ENCODE data around the gene PRODH2. TPM values are rescaled to one million over a fixed set of nuclear protein-coding genes. Genes with fewer than 3 reads are reported as not detected.
A peak's percentile ranks its signal among the peaks of the same experiment; 100 is the strongest.

The PRODH2 gene
- total RNA-seq, 1 experiment from 2014 or later: not detected

GRCh38 chr19:35757231-35757748, 55.4 kb downstream of the PRODH2 start:
- ChIA-PET CTCF (interaction anchor here (0.6 to 2.9 kb wide), 6 partner anchors 9 to 29 kb away, joined by 3 to 13 read pairs (median 4); partner anchors contain the start of genes LIN37, PSENEN and U2AF1L4), POLR2A (interaction anchor here (1.0 to 2.5 kb wide), 4 partner anchors 9 to 27 kb away, joined by 4 to 13 read pairs (median 8); partner anchors contain the start of genes LIN37, PSENEN and U2AF1L4)
- TF ChIP-seq ZNF671 (CRISPR knock-in tag; IDR thresholded peaks at IDR 0.05) (no peak), ATF1 (CRISPR knock-in tag; IDR thresholded peaks at IDR 0.05) (no peak), FOXJ3 (CRISPR knock-in tag; IDR thresholded peaks at IDR 0.05; ENCODE audit: borderline replicate concordance) (no peak), TEAD1 (CRISPR knock-in tag; IDR thresholded peaks at IDR 0.05) (no peak), CREB1 (CRISPR knock-in tag; IDR thresholded peaks at IDR 0.05) (no peak), ZBTB21 (CRISPR knock-in tag; IDR thresholded peaks at IDR 0.05; ENCODE audit: borderline replicate concordance) (no peak), ZNF219 (CRISPR knock-in tag; IDR thresholded peaks at IDR 0.05; ENCODE audit: borderline replicate concordance) (no peak), ATF3 (CRISPR knock-in tag; conservative IDR thresholded peaks at IDR 0.05) (no peak), FOXP1 (CRISPR knock-in tag; IDR thresholded peaks at IDR 0.05; ENCODE audit: borderline replicate concordance) (no peak), ZNF232 (CRISPR knock-in tag; IDR thresholded peaks at IDR 0.05) (no peak)
- TF ChIP-seq, protein P1, sequence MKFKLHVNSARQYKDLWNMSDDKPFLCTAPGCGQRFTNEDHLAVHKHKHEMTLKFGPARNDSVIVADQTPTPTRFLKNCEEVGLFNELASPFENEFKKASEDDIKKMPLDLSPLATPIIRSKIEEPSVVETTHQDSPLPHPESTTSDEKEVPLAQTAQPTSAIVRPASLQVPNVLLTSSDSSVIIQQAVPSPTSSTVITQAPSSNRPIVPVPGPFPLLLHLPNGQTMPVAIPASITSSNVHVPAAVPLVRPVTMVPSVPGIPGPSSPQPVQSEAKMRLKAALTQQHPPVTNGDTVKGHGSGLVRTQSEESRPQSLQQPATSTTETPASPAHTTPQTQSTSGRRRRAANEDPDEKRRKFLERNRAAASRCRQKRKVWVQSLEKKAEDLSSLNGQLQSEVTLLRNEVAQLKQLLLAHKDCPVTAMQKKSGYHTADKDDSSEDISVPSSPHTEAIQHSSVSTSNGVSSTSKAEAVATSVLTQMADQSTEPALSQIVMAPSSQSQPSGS (CRISPR knock-in tag; IDR thresholded peaks at IDR 0.05; ENCODE audit: borderline replicate concordance, low read depth): no peak
- TF ChIP-seq, protein P2, sequence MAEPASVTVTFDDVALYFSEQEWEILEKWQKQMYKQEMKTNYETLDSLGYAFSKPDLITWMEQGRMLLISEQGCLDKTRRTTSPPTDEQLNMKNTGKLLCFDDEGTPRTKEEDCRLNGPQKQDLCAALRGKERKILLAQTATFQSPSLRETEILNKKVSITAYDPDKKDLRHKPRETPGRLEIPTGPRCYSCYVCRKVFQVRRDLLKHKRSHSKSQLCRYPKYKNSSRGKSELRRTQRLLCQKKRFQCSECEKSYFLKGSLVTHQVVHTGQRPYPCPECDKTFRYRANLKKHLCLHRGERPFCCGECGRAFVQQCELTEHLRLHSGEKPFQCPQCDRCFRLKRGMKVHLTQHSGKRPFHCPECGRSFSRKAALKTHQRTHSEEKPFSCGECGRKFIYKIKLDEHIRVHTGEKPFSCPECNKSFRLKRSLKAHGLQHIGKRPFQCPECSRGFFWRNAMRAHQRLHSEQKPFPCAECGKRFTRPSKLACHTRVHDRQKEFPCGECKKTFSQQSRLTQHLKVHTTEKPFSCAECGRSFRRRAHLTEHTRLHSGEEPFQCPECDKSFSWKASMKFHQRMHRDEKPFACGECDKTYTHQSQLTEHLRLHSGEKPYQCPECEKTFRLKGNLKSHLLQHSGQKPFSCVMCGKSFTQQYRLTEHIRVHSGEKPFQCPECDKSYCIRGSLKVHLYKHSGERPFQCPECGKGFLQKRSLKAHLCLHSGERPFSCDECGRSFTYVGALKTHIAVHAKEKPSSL (CRISPR knock-in tag; conservative IDR thresholded peaks at IDR 0.05): no peak
- DNase-seq (ENCODE audit: low spot score) (no peak), ATAC-seq (peak; percentile 6)
- Mint-ChIP-seq H3K4me3 (peak overlapping the region; percentile 94), H3K27ac (peak overlapping the region; percentile 82), H3K36me3 (peaks cover 10% of the 10 kb centered on the region), H3K4me1 (peaks cover 16% of the 10 kb centered on the region), H3K9me3 (no peaks in the 10 kb centered on the region), H3K27me3 (ENCODE audit: low read depth) (peaks cover 23% of the 10 kb centered on the region)

GRCh38 chr19:35756377-35757230, 56.0 kb downstream of the PRODH2 start, which contains the start of gene HSPB6:
Gene HSPB6 (minus strand): TSS chr19:35757029. CDS start chr19:35757008, 21 bp downstream.
- Mint-ChIP-seq H3K27ac (peak within 1 kb of the TSS; percentile 82), H3K27me3 (ENCODE audit: low read depth) (peaks cover 23% of the 10 kb centered on the region), H3K4me3 (peak within 1 kb of the TSS; percentile 94), H3K4me1 (peaks cover 16% of the 10 kb centered on the region), H3K9me3 (no peaks in the 10 kb centered on the region), H3K36me3 (peaks cover 5% of the 10 kb centered on the region; the same call in 1 of the 2 replicates)
- DNase-seq (ENCODE audit: low spot score) (peak; percentile 57), ATAC-seq (peak; percentile 2; the same call in 1 of the 2 replicates)
- TF ChIP-seq MLX (CRISPR knock-in tag; IDR thresholded peaks at IDR 0.05) (no peak), FOXP1 (CRISPR knock-in tag; IDR thresholded peaks at IDR 0.05; ENCODE audit: borderline replicate concordance) (0 out of 2 replicates have a peak, but pooled peaks have one; percentile 18), IRF1 (CRISPR knock-in tag; IDR thresholded peaks at IDR 0.05) (no peak)
- POLR2A ChIA-PET: interaction anchor here (1.0 to 2.5 kb wide), 4 partner anchors 8 to 28 kb away, joined by 4 to 13 read pairs (median 8); partner anchors contain the start of genes LIN37, PSENEN and U2AF1L4
- CTCF ChIA-PET: interaction anchor here (0.6 to 2.9 kb wide), 11 partner anchors 8 to 298 kb away, joined by 3 to 13 read pairs (median 3); partner anchors contain the start of genes LIN37, PSENEN, U2AF1L4 and WDR62

Data from WTC11 (cell line).